Kidney (tissue), 14 donors: Measurements from ENCODE around the gene TUBG1. TPM values are rescaled to one million over a fixed set of nuclear protein-coding genes. Genes with fewer than 3 reads are reported as not detected.
A peak's percentile ranks its signal among the peaks of the same experiment; 100 is the strongest.

ENCODE experiments used
- DNase-seq, 5 donors: peaks; one replicate each; pipeline ENCODE4 v3.0.0-alpha.2; 2013 to 2020
- FAIRE-seq: peaks from 2 replicates; lab custom pipeline; 2012; peaks lifted over from hg19 to GRCh38; lab: Jason Lieb, UNC
- H3K27ac ChIP-seq, 2 donors: one replicate each; pipeline ENCODE4 v1.7.0; 2013; ENCODE audit warnings: low read depth in 2 of 2, low read length in 2 of 2, inconsistent platforms in 1 of 2
- H3K27me3 ChIP-seq: one replicate; pipeline ENCODE4 v1.7.1; 2013; ENCODE audit warnings: low read length, inconsistent platforms; ENCODE audit not compliant: control insufficient read depth, insufficient read depth
- H3K36me3 ChIP-seq, 3 donors: one replicate each; pipeline versions ENCODE4 v1.7.0 to v1.7.1; 2013; ENCODE audit warnings: low read length in 3 of 3, control low read depth in 1 of 3, inconsistent platforms in 1 of 3; ENCODE audit not compliant: insufficient read depth in 3 of 3, control insufficient read depth in 2 of 3
- H3K4me1 ChIP-seq, 3 donors: one replicate each; pipeline versions ENCODE4 v1.7.0 to v1.7.1; 2013; ENCODE audit warnings: low read length in 3 of 3, inconsistent platforms in 1 of 3, low read depth in 1 of 3; ENCODE audit not compliant: control insufficient read depth in 2 of 3, insufficient read depth in 2 of 3
- H3K4me3 ChIP-seq, 3 donors: one replicate each; pipeline versions ENCODE4 v1.7.0 to v1.8.1; 2013; ENCODE audit warnings: low read length in 3 of 3, control low read depth in 1 of 3, inconsistent platforms in 1 of 3
- H3K9ac ChIP-seq, 3 donors: one replicate each; pipeline versions ENCODE4 v1.7.0 to v1.7.1; 2013; ENCODE audit warnings: low read length in 3 of 3, control low read depth in 1 of 3, inconsistent platforms in 1 of 3
- H3K9me3 ChIP-seq, 3 donors: one replicate each; pipeline versions ENCODE4 v1.7.0 to v1.7.1; 2013; ENCODE audit warnings: low read length in 3 of 3, control low read depth in 1 of 3, inconsistent platforms in 1 of 3; ENCODE audit not compliant: control insufficient read depth in 2 of 3, insufficient read depth in 1 of 3
- CTCF ChIP-seq: IDR thresholded peaks from 3 replicates; pipeline ENCODE4 v1.5.1; 2012; ENCODE audit warnings: mild to moderate bottlenecking, moderate library complexity, borderline replicate concordance; ENCODE audit not compliant: insufficient read depth; ENCODE audit errors: extremely low read depth
- intact Hi-C: fragments of 100-400 bp; cut with DNase I; formaldehyde crosslinking; loops from one replicate; pipeline ENCODE4 v1.11.1; 2022
- polyA plus RNA-seq: library from polyadenylated mRNA; stranded (reverse); fragments of 350-450 nt; fragmentation: Illumina TruSeq; extraction: RNeasy Lipid Tissue Mini Kit (QIAGEN cat#74804); gene quantifications from one replicate; pipeline ENCODE4 v1.2.3, GENCODE V29; 2014; ENCODE audit warnings: low read depth, low replicate concordance; ENCODE audit not compliant: insufficient read depth
- total RNA-seq: library from RNA; stranded (reverse); fragmentation: NEBNext Ultra II Directional; extraction: Animal tissue kit (Norgen Biotek cat#: 25700); gene quantifications from one replicate; pipeline ENCODE4 v1.2.1, GENCODE V29; 2021
- donor health status: control.
- donor health status: control.
- donor health status: control.
- donor health status: control.
- donor health status: control.
- donor health status: DM: yes; HTN: yes; CAD: no.
- donor health status: Normal renal cell carcinoma (clear cell type).

The TUBG1 gene
- total and polyA plus RNA-seq, 2 donors from 2014 or later: 33.7 to 61.9 TPM

- no peak for DNase-seq
- no peaks in the 10 kb centered on the region for H3K36me3 ChIP-seq
- no peaks in the 10 kb centered on the region for H3K9me3 ChIP-seq
- no peaks in the 10 kb centered on the region for H3K4me1 ChIP-seq
- H3K9ac ChIP-seq: no peak overlapping the region
- no peak overlapping the region for H3K27ac ChIP-seq
- H3K4me3 ChIP-seq: no peak overlapping the region
- FAIRE-seq: no peak
- intact Hi-C loops: no loop called here
- H3K27me3 ChIP-seq: no peaks in the 10 kb centered on the region
- no peak for TF ChIP-seq CTCF
These were observed 30.6 kb downstream of the TUBG1 start for GRCh38 chr17:42640121-42640520.

DNA sequence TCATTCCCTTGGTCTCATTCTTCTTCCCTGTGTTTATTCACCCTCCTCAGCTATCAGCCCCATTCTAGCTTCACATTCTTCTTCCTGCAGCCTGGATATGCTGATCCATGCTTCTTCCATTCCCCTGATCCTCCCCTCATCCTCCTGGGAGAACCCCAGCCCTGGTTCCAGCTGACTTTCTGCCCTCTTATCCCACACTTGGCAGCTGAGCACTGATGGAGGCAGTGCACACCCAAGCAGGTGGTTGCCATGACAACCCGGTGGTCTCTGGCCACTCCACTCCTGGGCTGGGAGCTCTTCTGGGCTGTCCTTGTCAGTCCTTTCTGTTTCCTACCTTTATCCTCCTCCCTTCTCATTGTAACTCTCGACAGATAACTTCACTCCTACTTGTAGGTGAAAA, 32.9 kb downstream of the TUBG1 start:
- peak in 1 of 5 donors; percentile 25 for DNase-seq
- no peaks in the 10 kb centered on the region for H3K36me3 ChIP-seq
- no peak overlapping the region for H3K9ac ChIP-seq
- FAIRE-seq: no peak
- no peaks in the 10 kb centered on the region for H3K27me3 ChIP-seq
- TF ChIP-seq CTCF: no peak
- no peak overlapping the region for H3K27ac ChIP-seq
- H3K9me3 ChIP-seq: no peaks in the 10 kb centered on the region
- intact Hi-C loops: no loop called here
- no peak overlapping the region for H3K4me3 ChIP-seq
- H3K4me1 ChIP-seq: no peaks in the 10 kb centered on the region

DNA sequence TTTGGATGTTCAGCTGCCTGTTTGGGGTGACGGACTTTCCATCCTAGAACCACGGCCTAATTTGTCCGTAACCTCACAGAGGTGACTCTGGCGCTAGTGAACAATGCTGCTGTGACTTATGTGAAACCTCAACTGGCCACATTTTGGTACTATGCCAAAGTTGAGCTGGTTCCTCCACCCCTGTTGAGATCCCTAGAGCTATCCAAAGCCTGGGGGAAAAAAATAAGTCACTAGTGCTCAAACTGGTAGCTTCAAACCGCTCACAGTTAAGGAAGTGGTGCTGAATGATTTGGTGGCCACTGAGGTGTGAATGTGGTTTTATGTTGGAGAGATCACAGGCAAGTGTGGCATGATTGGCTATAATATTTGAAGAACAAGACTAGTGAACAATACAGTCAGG, 38.3 kb downstream of the TUBG1 start:
- no peak for DNase-seq
- intact Hi-C loops: no loop called here
- Histone ChIP-seq H3K4me3 (no peak overlapping the region), H3K9me3 (no peaks in the 10 kb centered on the region), H3K4me1 (no peaks in the 10 kb centered on the region), H3K36me3 (no peaks in the 10 kb centered on the region), H3K27ac (no peak overlapping the region), H3K27me3 (no peaks in the 10 kb centered on the region), H3K9ac (no peak overlapping the region)
- no peak for TF ChIP-seq CTCF
- no peak for FAIRE-seq

DNA sequence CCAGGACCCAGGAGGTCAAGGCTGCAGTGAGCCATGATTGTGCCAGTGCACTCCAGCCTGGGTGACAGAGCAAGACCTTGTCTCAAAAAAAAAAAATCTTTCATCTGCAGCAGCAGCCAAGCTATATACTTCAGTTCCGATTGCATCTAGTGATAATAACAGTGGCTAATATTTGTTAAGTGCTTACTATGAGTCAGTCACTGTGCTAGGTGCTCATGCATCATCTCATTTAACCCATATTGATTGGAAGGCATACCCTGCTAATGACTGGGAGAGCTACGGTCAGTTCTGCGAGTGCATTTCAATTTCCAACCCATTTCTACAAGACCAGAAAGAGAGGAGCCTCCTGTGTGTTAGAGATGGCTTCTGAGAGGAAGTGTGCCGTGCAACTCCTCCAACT, 41.9 kb downstream of the TUBG1 start:
- no peak for DNase-seq
- no peak overlapping the region for H3K4me3 ChIP-seq
- H3K36me3 ChIP-seq: no peaks in the 10 kb centered on the region
- no peaks in the 10 kb centered on the region for H3K27me3 ChIP-seq
- no peak overlapping the region for H3K9ac ChIP-seq
- no peak for TF ChIP-seq CTCF
- no peaks in the 10 kb centered on the region for H3K9me3 ChIP-seq
- intact Hi-C loops: no loop called here
- H3K4me1 ChIP-seq: peaks cover 0 to 4% (median 2%) of the 10 kb centered on the region in 3 donors
- no peak overlapping the region for H3K27ac ChIP-seq
- no peak for FAIRE-seq
